CD4-positive, alpha-beta T cell treated with Interleukin-2 at 100 ng/mL for 4 hours (primary cell): ENCODE data around the gene MYT1.

Source experiments
- DNase-seq: peaks from one replicate; pipeline ENCODE4 v3.0.0-alpha.2; 2020; ENCODE audit warnings: low spot score

MYT1 gene

DNA sequence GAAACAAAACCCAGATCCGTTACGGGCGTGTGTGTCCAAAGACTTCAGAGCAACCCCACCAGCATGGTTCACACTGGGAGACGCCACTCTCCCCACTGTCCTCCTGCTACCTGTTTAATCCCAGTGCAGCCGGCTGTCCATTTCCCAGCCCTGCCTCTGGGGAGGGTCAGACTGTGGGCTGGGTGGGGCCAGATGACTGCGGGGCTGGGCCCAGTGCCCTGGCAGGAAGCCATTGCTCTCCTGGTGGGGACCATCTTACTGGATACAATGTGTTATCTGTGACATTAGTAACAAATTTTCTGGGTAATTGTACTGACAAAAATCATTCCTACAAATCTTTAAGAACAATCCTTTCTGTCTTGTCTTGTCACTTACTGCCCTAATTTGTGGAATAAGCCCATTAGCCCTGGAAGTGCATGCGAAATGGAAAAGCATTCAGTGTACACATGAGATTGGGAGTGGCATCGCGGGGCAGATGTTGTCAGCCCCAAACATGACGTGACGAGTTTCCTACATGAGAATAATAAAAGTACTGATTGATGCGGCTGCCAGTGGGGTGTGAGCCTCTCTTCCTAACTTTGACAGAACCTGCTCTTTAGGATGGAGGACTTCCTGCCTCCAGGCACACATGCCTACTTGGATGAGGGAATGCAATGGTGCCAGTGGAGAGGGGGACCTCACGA, 53.4 kb downstream of the MYT1 start:
- DNase-seq, result no peak

DNA sequence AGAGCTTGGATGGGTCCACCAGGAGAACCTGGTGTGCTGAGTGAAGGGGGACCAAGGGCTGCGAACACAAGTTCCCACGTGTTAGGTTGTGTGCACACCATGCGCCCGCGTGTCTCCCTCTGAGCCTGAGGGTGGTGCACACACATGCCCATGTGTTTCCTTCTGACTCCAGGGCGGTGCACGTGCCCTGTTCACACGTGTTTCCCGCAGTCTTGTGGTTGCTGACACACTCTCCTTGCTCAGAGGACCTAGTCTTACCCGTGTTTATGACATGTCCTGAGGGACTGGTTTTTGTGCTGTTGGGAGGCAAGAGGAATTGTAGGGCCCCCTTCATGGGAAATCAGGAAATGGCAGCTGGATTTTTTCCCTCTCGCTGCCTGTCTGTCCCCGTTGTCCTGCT, 55.0 kb downstream of the MYT1 start:
- peak; percentile 3 for DNase-seq

DNA sequence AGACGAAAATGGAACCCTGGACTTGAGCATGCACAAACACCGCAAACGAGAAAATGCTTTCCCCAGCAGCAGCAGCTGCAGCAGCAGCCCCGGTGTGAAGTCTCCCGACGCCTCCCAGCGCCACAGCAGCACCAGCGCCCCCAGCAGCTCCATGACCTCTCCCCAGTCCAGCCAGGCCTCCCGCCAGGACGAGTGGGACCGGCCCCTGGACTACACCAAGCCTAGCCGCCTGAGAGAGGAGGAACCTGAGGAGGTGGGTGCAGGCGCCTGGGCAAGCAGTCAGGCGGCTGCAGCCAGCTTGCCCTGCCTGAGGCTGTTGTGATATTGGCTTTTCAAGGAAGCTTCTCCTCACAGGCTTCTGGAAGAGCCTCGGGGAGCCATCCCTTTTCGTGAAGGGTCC, 55.5 kb downstream of the MYT1 start:
- DNase-seq, result no peak

DNA sequence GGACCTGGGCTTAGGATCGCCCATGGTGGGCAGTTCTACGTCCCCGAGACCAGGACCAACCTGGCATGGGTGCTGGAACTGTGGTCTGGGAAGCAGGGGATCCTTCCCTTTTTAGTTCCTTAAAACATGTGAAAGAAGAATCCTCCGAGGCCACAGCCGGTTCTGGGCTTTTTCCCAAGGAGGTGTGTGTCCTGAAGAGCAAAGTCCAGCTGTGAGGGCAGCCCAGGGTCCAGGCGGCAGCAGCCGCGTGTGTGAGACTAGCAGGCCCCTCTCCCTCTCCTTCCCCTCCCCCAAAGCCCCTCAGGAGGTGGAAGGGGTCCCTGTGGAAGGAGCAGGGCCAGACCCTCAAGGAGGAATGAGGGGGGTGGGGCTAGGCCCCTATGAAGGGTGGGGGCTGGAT, 56.2 kb downstream of the MYT1 start:
- no peak for DNase-seq

DNA sequence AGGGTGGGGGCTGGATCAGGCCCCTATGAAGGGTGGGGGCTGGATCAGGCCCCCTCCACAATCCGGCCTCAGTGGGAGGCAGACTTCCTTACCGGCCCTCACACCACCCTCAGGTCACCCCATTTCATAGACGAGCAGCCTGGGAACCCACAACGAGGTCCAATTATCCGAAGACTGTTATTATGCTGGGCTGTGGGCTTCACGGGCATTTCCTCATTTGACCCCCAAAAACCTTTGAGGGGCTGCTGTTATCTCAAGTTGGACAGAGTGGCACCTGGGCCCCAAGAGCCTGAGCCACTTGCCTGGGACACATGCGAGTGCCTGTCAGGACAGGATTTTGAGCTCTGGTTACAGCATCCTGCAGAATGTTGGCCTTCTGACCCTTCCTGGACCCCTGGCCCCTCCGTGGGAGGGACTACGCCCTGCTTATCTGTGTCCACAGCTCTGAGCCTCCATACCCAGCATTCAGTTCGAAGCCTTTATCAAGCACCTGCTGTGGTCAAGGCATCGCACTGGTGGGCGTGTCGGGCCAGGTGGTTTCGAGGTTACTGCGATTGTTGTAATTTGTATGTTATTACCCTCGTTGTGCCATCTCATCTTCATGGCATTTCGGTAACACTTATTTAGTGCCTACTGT, 56.8 kb downstream of the MYT1 start:
- no peak for DNase-seq

DNA sequence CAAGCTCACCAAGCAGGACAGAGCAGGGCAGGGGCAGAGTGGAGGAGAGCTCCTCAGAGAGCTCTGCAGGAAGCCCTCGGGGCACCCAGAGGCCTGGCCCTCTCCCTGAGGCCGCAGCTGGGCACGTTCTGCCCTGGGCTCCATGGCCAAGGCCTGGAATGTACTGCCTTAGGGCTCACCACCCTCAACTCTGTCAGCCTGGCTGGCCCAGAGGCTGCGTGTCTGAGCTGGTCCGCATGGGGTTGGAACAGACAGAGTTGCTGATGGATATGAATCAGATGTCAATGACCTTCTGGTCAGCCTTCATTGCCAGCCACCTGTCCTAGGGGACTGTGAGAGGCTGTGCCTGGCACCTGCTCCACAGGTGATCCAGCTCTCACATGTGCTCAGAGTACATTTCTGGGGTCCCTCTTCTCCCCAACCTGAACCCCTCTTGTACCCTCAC, 58.1 kb downstream of the MYT1 start:
- no peak for DNase-seq

DNA sequence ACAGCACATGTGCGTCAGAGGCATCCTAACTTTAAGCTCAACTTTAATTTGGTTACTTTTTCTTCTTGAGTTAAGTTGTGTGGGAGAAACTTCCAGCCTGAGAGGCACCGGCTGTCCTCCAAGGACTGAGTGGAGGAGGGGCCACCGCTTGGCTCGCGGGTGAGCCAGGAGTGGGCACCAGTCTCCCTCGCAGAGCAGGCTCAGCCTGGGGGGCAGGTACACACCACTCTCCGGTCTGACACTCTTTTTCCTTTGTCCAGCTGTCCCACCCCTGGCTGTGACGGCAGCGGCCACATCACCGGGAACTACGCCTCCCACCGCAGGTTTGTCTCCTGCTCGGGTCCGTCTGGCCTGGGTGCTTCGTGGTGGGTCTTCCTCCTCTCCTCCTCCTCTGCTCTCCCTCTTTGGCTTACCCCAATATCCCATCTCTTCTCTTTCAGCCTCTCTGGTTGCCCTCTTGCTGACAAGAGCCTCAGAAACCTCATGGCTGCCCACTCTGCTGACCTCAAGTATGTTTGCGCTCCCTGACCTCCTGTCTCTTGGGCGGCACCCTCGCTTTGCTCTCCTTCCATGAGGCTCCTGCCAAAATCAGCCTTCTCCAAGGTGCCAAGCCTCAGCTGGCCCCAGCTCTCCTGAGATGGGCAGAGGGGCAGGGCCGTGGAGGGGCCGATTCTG, 58.7 kb downstream of the MYT1 start:
- no peak for DNase-seq

DNA sequence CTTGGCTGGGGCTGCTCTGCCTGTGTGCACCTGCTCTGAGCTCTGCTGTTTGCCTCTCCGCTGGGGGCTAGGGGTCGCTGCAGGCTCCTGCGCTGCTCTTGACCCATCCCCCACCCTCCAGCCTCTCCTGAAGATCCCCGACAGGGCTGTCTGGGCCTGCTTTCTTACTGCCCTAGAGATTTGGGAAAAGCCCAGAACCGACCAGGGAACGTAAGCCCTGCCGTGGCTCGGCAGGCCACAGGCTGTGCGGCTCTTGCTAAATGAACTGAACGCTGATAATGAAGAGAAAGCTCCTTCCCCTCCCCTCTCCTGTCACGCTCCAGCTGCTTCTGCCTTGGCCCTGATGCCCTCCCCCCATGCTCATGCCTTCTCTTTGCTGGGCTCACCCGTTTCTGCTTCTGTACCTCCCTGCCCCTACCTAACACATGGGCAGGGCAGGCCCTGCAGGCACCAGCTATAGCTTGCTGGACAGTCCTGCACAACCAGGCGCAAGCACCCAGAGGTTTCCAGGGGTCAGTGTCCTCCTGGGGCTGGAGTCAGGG, 59.3 kb downstream of the MYT1 start:
- DNase-seq, result no peak

DNA sequence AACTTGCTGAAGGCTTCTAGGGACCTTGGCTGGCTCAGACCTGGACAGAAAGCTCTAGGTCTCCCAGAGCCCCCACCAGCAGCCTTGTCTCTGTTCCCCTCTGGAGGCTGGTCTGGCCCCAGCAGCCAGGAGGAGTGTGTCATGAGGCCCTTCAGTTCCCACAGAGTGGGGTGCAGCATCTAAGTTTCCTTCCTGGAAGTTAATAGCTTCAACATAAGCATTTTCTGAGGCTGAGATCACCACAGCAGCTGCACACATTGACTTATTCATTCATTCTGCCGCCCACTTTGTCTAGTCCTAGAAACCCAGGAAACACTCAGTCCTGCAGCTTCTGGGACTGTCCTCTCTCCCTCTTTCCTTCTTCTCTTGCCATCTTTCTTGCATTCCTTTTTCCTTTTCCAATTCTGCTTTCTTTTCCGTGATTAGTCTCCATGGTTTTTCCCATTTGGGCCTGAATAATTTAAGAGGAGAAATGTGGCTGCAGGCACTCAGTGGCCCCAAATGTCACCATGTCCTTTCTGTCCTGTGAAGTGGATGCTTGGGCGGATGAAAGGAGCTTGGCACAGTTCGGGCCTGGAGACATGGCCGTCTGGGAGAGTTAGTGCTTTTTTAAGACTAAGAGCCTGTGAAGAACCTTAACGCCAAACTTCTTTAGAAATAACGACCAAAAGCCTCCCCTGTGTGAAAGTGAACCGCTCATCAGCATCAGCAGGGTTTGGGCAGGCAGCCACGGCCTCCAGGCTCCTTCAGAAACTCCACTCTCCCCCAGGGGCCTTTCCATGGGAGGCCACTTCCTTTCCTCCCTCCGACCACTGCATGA, 60.3 kb downstream of the MYT1 start:
- DNase-seq, result no peak

DNA sequence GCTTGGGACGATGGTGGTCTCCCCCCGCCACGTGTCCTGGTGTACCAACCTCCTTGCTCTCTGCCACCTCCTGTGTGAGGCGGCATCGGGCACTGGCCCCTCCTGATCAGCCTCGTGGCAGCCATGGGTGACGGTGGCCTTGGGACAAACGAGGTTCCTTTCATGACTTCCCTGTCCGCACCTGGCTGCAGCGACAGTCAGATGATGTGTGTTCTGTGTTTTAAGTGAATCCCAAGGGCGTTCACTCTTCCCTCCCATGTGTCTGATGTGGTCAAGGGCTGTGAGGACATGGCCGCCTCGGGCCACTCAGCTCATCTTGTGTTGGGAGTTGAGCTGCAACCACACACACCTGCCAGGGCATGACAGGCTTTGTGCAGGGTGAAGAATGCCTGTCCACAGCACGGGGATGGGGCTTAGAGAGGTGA, 60.9 kb downstream of the MYT1 start:
- no peak for DNase-seq

DNA sequence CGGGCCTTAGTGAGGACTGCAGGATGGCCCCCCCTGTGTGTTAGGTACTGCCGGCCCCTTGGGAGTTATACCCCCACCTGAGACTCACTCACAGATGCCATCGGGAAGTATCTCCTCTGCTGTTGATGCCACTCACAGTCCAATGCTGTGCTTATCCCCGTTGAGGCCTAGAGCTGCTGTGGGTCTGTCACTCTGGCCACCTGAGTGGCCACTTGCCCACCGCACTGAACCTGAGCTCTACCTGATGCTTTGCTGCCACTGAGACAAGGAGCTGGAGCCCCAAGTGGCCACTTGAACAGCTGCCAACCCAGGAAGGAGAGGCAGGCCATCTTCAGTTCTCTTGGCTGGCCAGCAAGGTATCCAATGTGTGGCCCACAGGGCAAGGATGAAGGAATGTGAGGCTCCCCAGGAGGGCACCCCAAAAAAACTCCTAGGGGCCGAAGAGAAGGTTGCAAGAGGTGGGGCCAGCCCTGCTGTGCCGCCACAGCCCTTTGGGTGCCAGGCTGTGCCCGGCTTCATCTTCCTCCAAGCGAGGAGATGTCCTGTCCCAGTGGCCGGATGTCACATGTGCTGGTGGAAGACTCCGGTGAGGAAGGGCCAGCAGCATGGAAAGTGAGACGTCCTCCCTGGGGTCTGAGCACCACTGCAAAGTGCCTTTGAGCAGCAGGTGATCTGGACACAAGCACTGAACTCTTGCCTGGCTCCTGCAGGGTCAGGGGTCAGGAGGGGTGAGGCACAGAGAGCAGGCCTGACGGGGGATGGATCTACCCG, 61.8 kb downstream of the MYT1 start:
- DNase-seq, result no peak

DNA sequence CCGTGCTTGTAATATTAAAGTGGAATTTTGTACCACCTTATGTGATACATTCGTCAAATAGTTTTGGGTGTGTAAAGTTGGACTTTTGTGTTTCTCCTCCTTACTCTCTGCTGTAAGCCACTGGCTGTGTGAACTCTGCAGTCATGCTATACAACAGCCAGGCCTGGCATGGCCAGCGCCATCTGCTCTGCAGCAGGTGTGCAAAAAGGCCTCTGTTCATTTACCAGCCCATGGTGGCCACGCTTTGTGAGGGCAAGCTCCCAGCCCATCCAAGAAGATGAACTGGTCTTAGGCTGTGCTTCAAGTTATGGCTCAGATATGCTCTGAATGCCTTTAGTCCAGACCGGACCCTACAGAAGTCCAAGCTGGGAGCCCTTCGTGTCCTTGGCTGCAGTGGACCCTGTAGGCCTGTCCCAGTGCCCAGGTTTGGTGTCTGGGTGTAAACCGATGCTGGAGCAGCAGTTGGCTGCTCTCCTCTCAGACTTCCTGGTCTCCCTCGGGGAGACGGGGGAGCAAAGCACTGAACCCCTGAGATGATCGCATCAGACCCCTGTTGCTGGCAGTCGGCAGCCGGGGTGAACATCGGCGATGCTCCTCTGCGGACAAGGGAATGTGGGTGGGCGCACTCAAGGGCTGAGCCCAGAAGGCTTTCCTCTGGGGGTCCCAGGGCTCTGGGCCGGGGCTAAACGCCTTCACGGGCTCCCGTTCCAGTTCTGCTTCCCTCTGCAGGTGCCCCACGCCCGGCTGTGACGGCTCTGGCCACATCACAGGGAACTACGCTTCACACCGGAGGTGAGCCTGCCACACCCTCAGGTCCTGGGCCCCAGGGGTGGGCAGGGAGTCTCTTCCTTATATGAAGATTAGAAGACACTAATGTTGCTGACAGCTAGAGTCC, 62.7 kb downstream of the MYT1 start:
- DNase-seq, result peak; percentile 27

DNA sequence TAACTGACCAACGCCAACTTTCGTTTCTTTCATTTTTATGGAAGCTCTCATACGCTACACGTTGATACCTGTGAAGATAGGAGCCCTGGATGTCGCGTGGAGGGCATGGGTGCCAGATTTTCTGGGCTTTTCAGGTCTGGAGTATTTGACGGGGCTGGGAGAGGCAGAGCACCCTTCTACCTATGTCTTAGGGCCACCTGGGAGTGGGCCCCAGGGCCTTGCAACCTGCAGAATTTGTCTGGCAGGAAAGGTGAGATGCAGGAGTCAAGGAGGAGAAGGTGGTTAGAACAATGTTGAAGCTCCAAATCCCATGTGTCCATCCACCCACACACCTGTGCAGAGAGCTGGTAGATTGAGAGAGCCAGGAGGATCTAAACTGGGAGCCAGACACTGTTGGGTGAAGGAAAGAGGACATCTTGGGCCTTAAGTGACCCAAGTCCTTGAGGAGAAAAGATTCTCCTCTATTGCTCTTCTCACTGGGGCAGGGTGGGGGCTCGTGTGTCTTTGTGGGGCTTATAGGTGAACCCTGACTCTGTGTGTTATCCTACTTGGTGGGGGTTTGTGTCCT, 63.9 kb downstream of the MYT1 start:
- DNase-seq, result no peak

DNA sequence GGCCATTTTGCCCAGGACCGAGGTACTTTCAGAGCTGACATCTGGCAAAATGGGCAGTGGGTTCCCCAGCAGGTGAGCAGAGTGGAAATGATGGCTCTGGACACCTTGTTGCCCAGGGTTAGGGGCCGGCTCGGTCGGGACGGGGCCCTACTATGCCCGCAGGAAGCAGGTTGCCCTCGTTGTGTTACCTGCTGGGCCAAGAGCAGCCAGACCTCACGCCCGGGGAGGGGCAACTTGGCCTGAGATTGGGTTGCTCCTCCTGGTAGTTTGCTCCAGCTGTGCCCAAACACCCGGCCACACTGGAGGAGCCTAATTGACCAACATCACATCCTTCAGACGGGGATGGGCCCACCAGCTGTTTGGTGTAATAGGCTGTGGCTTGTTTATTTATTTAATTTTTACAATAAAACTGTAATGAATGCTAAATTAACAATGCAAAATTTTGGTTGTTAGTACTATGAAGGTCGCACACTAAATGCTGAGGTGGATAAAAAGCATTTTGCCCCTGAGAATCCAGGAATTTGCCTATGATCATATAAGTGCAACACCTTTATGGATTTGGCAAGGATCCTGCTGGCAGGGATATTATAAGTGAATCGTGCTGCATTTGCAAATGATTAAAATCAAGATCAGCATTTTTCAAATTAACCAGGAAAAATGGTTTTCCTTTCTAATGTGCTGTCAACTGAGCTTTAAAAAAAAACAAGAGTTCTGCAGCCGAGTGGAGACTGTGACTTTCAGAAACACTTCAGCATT, 64.7 kb downstream of the MYT1 start:
- no peak for DNase-seq

DNA sequence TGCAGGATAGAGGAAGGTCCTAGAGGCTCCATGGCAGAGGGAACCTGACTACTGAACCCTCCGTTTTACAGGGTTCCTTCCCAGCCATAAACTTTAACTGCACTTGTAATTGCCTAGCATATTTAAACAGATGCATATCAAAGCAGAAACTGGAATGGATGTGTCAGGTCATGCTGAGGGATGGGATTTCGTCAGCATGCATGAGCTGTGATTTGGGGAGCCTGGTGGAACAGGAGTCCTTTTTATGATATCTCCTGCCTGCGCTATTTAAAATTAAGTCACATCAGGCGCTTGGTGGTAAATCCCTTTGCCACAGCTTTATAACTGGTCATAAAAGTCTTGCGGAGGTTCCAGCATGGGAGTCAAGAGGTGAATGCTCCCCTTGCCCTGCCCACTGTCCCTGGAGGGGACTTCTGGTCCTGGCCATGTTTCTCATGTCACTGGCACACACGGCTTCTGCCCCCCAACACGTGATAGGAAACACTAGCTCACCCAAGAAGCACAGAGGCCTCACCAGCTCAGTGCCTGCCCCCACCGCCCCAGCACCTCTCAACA, 65.3 kb downstream of the MYT1 start:
- DNase-seq, result no peak

DNA sequence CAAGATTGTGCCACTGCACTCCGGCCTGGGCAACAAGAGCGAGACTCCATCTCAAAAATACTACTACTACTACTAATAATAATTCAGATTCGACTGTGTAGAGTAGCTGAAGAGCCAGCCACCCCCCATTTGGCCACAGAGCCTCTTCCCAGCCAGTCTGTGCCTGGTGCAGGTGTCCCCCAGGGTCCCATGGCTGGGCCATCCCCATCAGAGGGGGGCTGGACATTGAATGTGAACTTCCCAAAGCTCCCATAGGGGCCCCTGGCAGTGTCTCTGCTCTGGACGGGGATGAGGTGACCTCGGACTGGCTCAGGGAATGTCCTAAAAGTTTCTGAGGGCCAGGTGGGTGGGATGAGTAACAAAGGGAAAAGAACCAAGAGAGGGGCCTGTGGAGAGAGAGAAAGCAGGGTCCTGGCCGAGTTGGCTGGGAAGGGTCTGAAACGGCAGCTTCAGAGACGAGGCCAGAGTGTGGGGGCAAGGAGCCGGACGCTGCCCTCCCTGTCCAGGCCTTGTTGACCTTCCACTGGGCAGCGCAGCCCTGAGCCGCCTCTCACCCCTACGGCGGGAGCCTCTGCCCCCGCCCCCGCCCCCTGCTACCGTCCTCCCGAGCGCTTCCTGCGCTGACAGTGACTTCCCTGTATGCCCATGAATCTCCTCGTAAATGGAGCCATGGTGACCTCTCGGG, 66.4 kb downstream of the MYT1 start:
- DNase-seq, result no peak

DNA sequence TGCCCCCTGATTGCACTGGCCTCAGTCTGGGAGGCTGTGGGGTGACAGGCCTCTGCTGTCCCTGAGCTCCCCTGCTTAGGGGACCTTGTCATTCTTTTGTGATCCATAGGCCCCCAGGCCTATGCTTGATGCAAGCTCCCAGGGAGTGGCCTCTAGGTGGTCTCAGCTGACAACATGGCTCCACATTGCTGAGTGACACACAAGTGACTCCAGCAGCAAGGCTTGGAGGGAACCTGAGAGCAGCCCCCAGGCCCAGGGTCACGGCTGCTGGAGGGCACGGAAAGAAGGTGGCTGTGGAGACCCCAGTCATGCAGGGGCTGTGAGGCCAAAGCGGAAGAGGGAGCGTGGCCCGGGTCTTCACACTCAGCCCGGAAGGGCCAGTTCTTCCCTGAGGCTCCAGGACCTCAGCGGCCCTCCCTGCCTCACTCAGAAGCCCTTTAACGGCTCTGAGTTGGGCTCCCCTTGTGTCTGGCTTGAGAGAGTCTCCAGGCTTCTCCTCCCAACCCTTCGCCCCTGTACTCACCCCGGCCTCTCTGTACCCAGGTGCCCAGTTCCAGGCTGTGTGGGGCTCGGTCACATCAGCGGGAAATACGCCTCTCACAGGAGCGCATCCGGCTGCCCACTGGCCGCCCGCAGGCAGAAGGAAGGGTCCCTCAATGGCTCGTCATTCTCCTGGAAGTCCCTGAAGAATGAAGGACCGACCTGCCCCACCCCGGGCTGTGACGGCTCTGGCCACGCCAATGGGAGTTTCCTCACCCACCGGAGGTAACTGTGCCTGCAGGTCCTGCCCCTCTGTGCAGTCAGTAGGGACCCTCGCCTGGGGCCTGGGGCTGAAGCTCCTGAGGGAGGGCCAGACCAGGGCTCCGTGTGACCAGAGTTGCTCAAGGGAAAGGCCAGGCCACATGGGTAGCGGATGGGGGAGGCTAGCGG, 67.6 kb downstream of the MYT1 start:
- DNase-seq, result no peak
